T47D (cell line): ENCODE measurements around the gene THRB.
"Not testable (repeated sequence)": the region's sequence is repeated elsewhere in the genome, so short reads cannot be mapped to it uniquely, and the experiment has no call there.

Experiments
- DNase-seq, 2 experiments: peaks; one replicate each; pipeline versions ENCODE4 v3.0.0 to v3.0.0-alpha.2; 2011 to 2012; ENCODE audit warnings: low read depth in 1 of 2, low spot score in 1 of 2
- JUND ChIP-seq: IDR thresholded peaks from 2 replicates; pipeline ENCODE4 v1.6.1; 2012; ENCODE audit warnings: low read depth
- in situ Hi-C: cut with HindIII; loops from 2 replicates; pipeline ENCODE4 v1.10.0; 2016; ENCODE audit warnings: low sequenced_read_pairs, low pct_unique_long_range_greater_than_20kb

Gene THRB

GRCh38 chr3:24446032-24446431 is 48.6 kb downstream of the THRB start:
- DNase-seq, result no peak
- no peak for TF ChIP-seq JUND
- in situ Hi-C loops, result no loop called here

DNA sequence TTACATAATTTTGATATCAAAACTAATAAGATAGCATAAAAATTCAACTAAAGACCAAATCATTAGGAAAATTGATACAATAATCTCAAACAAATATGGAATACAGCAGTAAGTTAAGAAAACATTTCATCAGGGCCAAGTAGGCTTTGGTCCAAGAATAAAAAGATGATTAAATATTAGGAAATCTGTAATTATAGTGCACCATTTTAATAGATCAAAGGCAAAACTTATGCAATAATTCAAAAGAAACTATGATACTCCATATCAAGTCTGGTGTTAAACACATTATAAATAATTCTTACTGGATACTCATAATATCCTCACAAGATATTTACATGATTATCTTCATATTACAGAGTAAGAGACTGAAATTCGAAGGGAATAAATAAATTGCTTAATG is 51.2 kb downstream of the THRB start:
- no peak for DNase-seq
- in situ Hi-C loops, result no loop called here
- TF ChIP-seq JUND, result no peak

DNA sequence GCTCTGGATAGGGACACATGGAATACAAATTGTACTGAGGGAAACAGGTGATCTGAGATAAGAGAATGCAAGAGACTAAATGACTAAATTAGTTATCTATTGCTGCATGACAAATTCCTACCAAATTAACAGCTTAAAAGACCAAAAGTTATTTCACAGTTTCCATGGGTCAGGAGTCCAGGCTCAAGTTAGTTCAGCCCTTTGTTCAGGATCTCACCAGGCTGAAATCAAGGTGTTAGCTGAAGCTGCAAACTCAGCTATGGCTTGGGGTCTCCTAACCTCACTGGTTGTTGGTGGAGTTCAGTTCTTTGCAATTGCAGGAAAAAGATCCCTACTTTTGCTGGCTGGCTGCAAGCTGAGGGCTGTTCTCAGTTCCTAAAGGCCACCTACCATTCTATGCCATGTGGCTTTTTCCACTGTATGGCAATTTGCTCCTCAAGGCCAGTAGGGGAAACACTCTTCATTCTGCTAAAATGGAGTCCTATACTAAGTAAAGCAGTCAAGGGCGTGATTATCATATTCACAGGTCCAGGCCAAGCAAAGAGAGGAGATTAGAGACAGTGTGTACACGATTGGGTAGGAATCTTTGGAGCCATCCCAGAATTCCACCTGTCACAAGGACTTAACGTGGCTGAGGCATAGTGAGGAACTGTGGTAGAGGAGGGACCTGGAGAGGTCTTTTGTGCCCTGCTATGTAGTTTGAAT is 53.7 kb downstream of the THRB start:
- no peak for DNase-seq
- no peak for TF ChIP-seq JUND
- in situ Hi-C loops, result no loop called here

DNA sequence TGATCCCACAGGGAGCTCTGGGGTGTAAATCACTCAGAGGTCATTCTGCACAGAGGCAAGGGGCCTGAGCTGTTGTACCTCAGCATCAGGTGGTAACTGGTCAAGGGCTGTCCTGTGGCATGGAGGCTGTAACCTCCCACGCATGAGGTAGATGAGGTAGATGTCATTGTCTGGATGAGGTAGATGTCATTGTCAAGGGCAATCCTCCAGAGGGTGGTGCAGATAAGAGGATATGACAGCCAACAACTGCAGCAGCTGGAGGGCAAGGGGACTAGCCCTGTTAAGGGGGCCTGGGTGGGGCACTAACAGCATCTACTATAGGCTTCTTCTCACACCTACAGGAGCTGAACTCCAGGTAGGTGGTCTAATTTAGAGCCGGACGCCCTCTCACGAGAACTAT is 55.6 kb downstream of the THRB start:
- in situ Hi-C loops, result no loop called here
- no peak for TF ChIP-seq JUND

GRCh38 chr3:24437326-24437725 is 57.3 kb downstream of the THRB start:
- no peak for DNase-seq

More for the DNA sequence above, 55.6 kb downstream of the THRB start:
- no peak for DNase-seq

DNA sequence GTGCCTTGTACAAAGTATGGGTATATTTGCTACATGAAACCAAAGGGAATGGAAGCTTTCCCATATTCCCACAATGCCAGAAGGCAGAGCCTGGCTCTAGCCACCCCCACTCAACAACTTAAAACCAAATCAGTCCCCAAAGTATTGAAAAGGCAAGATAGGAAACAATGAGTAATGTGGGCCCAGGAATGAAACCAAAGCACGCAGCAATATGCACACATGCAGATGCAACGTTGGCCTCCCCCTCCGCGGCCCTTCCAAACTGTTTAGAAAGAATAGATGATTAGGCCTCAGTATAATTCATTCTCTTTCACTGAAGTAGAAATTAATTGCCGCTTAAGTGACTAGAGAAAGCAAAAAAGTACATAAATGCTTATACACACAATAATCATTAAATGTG is 59.1 kb downstream of the THRB start:
- no peak for DNase-seq
- in situ Hi-C loops, result no loop called here
- TF ChIP-seq JUND, result no peak

More at GRCh38 chr3:24437326-24437725, 57.3 kb downstream of the THRB start:
- in situ Hi-C loops, result no loop called here
- no peak for TF ChIP-seq JUND

DNA sequence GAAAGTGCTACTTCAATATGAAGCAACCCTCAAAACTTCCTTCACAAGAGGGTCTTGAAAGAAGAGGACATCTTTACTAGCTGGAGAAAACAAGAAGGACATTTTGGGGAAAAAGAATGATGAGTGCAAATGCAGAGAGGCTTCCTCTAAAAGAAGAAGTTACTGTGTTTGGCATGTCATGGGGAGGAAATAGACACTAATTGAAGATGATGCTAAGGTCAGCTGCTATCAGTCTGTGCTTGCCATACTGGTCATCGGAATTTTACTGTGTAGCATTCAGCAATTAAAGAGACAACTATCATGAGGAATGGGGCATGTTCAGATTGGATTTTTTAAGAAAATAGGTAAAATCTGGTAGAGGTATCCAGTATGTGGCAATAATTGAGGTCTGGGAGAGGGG is 60.0 kb downstream of the THRB start:
- no peak for TF ChIP-seq JUND
- DNase-seq, result no peak
- in situ Hi-C loops, result no loop called here

GRCh38 chr3:24433838-24434591 is 60.6 kb downstream of the THRB start:
- in situ Hi-C loops, result no loop called here
- DNase-seq, result no peak
- no peak for TF ChIP-seq JUND

DNA sequence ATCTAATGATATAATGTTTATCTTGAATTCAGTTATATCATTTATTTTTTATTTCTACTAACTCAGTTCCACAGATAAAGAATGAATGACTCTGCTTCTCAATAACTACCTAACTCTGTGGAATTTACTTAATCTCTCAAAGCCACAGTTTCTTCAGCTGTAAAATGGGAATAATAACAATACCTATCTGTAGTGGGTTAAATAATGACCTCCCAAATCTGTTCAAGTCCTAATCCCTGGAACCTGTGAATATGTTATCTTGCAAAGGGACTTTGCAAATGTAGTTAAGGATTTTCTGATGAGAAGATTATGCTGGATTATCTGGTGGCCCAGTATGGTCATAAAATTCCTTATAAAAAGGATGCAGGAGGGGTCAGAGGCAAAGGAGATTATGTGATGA is 61.7 kb downstream of the THRB start:
- in situ Hi-C loops, result no loop called here

GRCh38 chr3:24428481-24428880 is 66.2 kb downstream of the THRB start:
- DNase-seq, result peak in 1 of 2 experiments; percentile 30
- TF ChIP-seq JUND, result no peak
- in situ Hi-C loops, result no loop called here

More for the DNA sequence above, 61.7 kb downstream of the THRB start:
- TF ChIP-seq JUND, result no peak
- no peak for DNase-seq

DNA sequence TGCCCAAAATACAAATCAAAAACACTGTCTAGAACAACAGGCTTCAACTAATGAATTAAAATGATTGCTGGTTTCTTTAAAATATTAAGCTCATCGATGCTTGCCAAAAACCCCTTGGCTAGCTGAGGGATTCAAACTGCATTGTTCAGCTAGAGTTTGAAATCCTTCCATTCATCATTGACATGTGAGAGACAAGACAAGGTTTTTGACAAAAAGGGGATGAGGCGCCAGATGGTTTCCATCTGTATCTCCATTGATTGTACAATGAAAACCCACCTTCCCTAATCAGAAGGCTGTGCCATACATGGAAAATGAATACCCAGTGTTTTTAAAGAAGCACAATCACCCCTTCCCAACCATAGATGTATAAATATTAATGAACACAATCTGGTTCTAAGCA is 67.8 kb downstream of the THRB start:
- TF ChIP-seq JUND, result no peak
- DNase-seq, result no peak
- in situ Hi-C loops, result no loop called here

DNA sequence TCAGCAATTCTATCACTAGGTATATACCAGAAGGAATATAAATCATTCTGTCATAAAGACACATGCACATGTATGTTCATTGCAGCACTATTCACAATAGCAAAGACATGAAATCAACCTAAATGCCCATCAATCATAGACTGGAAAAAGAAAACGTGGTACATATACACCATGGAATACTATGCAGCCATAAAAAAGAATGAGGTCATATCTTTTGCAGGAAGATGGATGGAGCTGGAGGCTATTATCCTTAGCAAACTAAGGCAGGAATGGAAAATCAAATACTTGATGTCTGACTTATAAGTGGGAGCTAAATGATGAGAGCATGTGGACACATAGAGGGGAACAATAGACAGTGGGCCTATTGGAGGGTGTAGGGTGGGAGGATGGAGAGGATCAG is 73.8 kb downstream of the THRB start:
- DNase-seq, in situ Hi-C loops: not testable (repeated sequence)

DNA sequence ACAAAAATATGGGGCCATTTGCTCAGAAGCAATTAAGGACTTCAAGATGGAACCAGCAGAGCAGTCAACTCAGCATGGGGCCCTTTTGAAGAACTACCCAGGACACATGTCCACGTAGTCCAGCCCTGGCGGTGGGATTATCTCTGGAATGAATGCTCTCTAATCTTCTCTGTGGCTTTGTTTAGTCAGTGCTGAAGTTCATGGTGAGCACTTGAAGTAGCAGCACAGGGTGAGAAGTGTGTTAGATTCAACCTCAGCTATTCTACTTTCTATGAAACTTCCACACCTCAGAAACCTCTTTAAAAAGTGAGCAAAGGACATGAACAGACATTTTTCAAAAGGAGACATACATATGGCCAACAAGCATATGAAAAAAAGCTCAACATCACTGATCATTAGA is 74.4 kb downstream of the THRB start:
- no peak for TF ChIP-seq JUND
- no peak for DNase-seq
- in situ Hi-C loops, result no loop called here
